Gastrocnemius medialis (tissue), 4 donors: ENCODE results near the gene AKAP10. TPM values are rescaled to one million over a fixed set of nuclear protein-coding genes. Genes with fewer than 3 reads are reported as not detected.

Experiments used
- ATAC-seq, 2 donors: fragments of 150-250 bp; one replicate each; pipeline ENCODE4 v1.9.1; 2016
- DNase-seq, 2 donors: peaks; one replicate each; pipeline ENCODE4 v3.0.0-alpha.2; 2019
- H3K27ac ChIP-seq, 4 donors: fragments of 200-600 bp; sonication (generic); 1 replicate in 1 of 4; 2 replicates in 3 of 4; pipeline ENCODE4 v1.5.1; 2016 to 2018; ENCODE audit warnings: mild to moderate bottlenecking in 2 of 4, moderate library complexity in 1 of 4
- H3K27me3 ChIP-seq, 3 donors: fragments of 200-600 bp; sonication (generic) in 2 of 3; 1 replicate in 1 of 3; 2 replicates in 2 of 3; pipeline versions ENCODE4 v1.5.1 to v1.6.0; 2016 to 2019; ENCODE audit warnings: mild to moderate bottlenecking in 1 of 3, moderate library complexity in 1 of 3
- H3K36me3 ChIP-seq, 2 donors: fragments of 200-600 bp; sonication (generic) in 1 of 2; one replicate each; pipeline ENCODE4 v1.5.1; 2017 to 2018
- H3K4me1 ChIP-seq, 2 donors: fragments of 200-600 bp; sonication (generic) in 1 of 2; one replicate each; pipeline ENCODE4 v1.5.1; 2016 to 2017; ENCODE audit warnings: mild to moderate bottlenecking in 2 of 2
- H3K4me3 ChIP-seq, 4 donors: fragments of 200-600 bp; sonication (generic) in 3 of 4; 1 replicate in 1 of 4; 2 replicates in 3 of 4; pipeline ENCODE4 v1.5.1; 2016 to 2019; ENCODE audit warnings: mild to moderate bottlenecking in 2 of 4
- H3K9me3 ChIP-seq, 3 donors: fragments of 200-600 bp; sonication (generic) in 2 of 3; 1 replicate in 1 of 3; 2 replicates in 2 of 3; pipeline ENCODE4 v1.5.1; 2016 to 2019
- POLR2A ChIP-seq, 2 donors: fragments of 450-650 bp; IDR thresholded peaks; one replicate each; pipeline ENCODE4 v1.6.1; 2017; ENCODE audit warnings: antibody characterized with exemption in 2 of 2, mild to moderate bottlenecking in 2 of 2, moderate library complexity in 2 of 2
- in situ Hi-C, 4 donors: fragments of 200-750 bp; cut with MboI; loops; one replicate each; pipeline versions ENCODE4 v1.15.0 to v1.8.0; 2017; ENCODE audit warnings: low sequenced_read_pairs in 4 of 4
- intact Hi-C: fragments of 100-400 bp; cut with DNase I; formaldehyde crosslinking; loops from one replicate; pipeline ENCODE4 v1.15.1; 2023; ENCODE audit warnings: low total_unique reads
- total RNA-seq, 4 donors: library from RNA; depleted of rRNA; stranded (reverse); fragments of >200 nt; gene quantifications; one replicate each; pipeline versions ENCODE4 v1.1.0 to v1.2.3, GENCODE V29; 2016
- TF ChIP-seq, protein P1 (sequence below), 5 experiments: fragments of 450-650 bp in 3 of 5; fragments of 200-600 bp in 2 of 5; sonication (generic) in 2 of 5; IDR thresholded peaks in 4 of 5; conservative IDR thresholded peaks in 1 of 5; 1 replicate in 4 of 5; 2 replicates in 1 of 5; pipeline ENCODE4 v1.5.1; 2016 to 2019; ENCODE audit warnings: antibody characterized with exemption in 5 of 5, mild to moderate bottlenecking in 3 of 5, moderate library complexity in 3 of 5

AKAP10 gene
- total RNA-seq, 4 donors from 2014 or later, result 6.1 to 26.1 (median 9.9) TPM

DNA sequence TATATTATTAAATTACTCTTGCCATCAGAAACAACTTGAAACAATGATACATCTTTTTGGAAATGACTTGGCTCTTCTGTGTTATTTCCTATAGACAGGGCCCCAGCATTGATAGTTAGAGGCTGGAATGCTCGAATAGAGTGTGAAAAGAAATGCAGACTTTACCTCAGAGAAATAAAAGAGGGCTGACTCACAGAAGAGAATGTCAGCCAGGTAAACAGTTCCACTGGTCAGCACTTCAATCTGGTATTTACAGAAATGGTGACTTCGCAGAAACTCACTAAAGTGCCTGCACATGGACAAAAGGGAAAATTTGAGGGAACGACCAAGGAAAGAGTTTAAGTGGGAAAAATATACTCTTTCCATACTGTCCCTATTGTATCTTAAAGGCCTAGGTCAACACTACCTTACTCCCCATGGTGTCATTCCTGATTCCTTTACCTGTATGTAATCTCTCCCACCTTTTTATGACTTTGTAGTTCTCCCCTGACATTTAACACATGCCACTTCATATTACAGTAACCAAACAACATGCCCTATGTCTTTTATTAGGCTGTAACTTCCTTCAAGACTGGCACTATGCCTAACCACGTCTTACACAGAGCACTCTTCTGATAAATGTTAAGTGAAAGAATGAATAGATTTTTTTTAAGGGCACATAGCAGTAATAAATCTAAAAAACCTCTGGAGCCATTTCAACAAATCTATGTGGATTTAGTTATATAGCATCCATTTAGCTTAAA, 36.7 kb downstream of the AKAP10 start:
- ATAC-seq (no peak), DNase-seq (no peak)
- Histone ChIP-seq H3K4me3 (no peak overlapping the region), H3K27ac (no peak overlapping the region), H3K9me3 (no peaks in the 10 kb centered on the region), H3K27me3 (no peaks in the 10 kb centered on the region), H3K4me1 (peaks cover 0 to 5% of the 10 kb centered on the region in 2 donors), H3K36me3 (peaks cover 0 to 25% of the 10 kb centered on the region in 2 donors)
- in situ Hi-C loops, result no loop called here
- intact Hi-C loops, result no loop called here
- TF ChIP-seq POLR2A (IDR thresholded peaks at IDR 0.05), result no peak
- TF ChIP-seq, protein P1, sequence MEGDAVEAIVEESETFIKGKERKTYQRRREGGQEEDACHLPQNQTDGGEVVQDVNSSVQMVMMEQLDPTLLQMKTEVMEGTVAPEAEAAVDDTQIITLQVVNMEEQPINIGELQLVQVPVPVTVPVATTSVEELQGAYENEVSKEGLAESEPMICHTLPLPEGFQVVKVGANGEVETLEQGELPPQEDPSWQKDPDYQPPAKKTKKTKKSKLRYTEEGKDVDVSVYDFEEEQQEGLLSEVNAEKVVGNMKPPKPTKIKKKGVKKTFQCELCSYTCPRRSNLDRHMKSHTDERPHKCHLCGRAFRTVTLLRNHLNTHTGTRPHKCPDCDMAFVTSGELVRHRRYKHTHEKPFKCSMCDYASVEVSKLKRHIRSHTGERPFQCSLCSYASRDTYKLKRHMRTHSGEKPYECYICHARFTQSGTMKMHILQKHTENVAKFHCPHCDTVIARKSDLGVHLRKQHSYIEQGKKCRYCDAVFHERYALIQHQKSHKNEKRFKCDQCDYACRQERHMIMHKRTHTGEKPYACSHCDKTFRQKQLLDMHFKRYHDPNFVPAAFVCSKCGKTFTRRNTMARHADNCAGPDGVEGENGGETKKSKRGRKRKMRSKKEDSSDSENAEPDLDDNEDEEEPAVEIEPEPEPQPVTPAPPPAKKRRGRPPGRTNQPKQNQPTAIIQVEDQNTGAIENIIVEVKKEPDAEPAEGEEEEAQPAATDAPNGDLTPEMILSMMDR (IDR thresholded peaks at IDR 0.05 in 4 of 5, conservative IDR thresholded peaks at IDR 0.05 in 1 of 5), result no peak

DNA sequence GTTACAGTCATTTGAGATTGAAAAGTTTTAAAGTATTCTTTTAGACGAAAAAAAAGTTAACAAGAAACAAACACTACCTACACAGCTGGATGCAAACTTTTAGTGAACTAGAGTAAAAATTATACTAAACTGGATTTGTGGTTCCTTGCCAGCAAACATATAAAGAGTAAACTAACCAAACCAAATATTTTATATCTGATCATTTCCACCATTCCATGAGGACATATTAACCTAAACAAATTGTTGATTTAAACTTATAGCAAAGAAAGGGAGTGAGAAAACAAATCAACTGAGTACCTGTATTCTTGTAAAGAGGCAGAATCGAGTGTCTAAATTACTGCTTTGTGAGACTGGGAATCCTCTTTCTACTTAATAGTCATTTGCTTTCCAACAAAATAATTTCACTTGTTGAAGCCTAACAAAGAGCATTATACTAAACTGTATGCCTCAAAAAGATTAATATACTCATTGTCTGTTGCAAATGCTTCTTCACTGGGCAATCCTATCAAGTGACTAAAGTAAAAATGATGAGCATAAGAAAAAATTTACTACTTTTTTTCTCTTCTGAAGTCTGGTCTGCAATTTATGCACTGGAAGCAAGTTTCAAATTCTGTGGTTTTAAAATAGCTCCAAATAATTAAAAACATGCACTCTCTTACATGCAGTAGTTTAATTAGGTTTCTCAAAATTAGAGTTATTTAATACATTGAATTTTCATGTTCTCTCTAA, 37.5 kb downstream of the AKAP10 start:
- Histone ChIP-seq H3K9me3 (no peaks in the 10 kb centered on the region), H3K4me1 (peaks cover 0 to 5% of the 10 kb centered on the region in 2 donors), H3K27me3 (no peaks in the 10 kb centered on the region), H3K27ac (no peak overlapping the region), H3K36me3 (peaks cover 0 to 32% of the 10 kb centered on the region in 2 donors), H3K4me3 (no peak overlapping the region)
- intact Hi-C loops, result no loop called here
- in situ Hi-C loops, result no loop called here
- DNase-seq (no peak), ATAC-seq (no peak)
- no peak for TF ChIP-seq POLR2A (IDR thresholded peaks at IDR 0.05)
- TF ChIP-seq, protein P1 (IDR thresholded peaks at IDR 0.05 in 4 of 5, conservative IDR thresholded peaks at IDR 0.05 in 1 of 5), result no peak

DNA sequence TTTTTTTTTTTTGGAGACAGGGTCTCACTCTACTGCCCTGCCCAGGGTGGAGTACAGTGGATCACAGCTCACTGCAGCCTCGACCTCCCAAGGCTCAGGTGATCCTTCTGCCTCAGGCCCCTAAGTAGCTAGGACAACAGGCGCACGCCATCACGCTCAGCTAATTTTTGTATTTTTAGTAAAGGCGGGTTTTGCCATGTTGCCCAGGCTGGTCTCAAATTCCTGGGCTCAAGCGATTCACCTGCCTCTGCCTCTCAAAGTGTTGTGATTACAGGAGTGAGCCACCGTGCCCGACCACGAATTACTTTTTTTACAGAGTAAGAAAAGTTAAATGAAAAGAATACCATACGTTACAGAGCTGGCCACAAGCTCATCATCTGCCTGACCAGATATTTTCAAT, 38.9 kb downstream of the AKAP10 start:
- DNase-seq (no peak), ATAC-seq (no peak)
- intact Hi-C loops (no loop called here), in situ Hi-C loops (no loop called here)
- peaks cover 0 to 44% of the 10 kb centered on the region in 2 donors for H3K36me3 ChIP-seq
- no peak overlapping the region for H3K27ac ChIP-seq
- H3K9me3 ChIP-seq, result no peaks in the 10 kb centered on the region
- no peak overlapping the region for H3K4me3 ChIP-seq
- TF ChIP-seq, protein P1 (IDR thresholded peaks at IDR 0.05 in 4 of 5, conservative IDR thresholded peaks at IDR 0.05 in 1 of 5), result no peak
- TF ChIP-seq POLR2A (IDR thresholded peaks at IDR 0.05), result no peak
- H3K27me3 ChIP-seq, result no peaks in the 10 kb centered on the region
- peaks cover 0 to 5% of the 10 kb centered on the region in 2 donors for H3K4me1 ChIP-seq

DNA sequence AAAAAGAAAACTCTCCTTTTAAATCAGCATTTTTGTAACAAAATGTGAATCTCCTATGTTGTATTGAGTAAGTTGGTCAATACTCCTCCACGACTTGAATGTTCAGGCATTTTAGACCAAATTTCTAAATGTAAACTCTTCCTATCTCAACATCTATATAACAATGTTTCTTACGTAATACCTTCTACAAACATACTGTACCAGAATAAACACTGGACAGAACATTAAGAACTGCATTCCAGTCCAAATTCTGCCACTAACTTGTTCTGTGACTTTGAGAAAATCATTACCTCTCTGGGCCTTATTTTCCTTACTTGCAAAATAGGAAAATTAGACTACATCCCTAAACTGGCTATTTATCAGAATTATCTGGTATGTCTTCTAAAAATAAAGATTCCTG, 40.1 kb downstream of the AKAP10 start:
- H3K4me3 ChIP-seq, result no peak overlapping the region
- peaks cover 0 to 50% of the 10 kb centered on the region in 2 donors for H3K36me3 ChIP-seq
- no peak for TF ChIP-seq POLR2A (IDR thresholded peaks at IDR 0.05)
- TF ChIP-seq, protein P1 (IDR thresholded peaks at IDR 0.05 in 4 of 5, conservative IDR thresholded peaks at IDR 0.05 in 1 of 5), result no peak
- ATAC-seq, result no peak
- no peak overlapping the region for H3K27ac ChIP-seq
- no peak for DNase-seq
- no peaks in the 10 kb centered on the region for H3K27me3 ChIP-seq
- intact Hi-C loops (no loop called here), in situ Hi-C loops (no loop called here)
- H3K4me1 ChIP-seq, result peaks cover 0 to 5% of the 10 kb centered on the region in 2 donors
- no peaks in the 10 kb centered on the region for H3K9me3 ChIP-seq
